H1 (cell line): ENCODE data around the gene CCL3. TPM values are rescaled to one million over a fixed set of nuclear protein-coding genes. Genes with fewer than 3 reads are reported as not detected.
"Not testable (repeated sequence)": the region's sequence is repeated elsewhere in the genome, so short reads cannot be mapped to it uniquely, and the experiment has no call there.

ENCODE experiments used
- CTCF ChIA-PET: fragments of 300-600 bp; sonication (Branson Sonifier 250); formaldehyde crosslinking; loops from one replicate; lab custom pipeline; 2021; ENCODE audit not compliant: partially characterized antibody; lab: Charles Lee
- POLR2A ChIA-PET: fragments of 300-600 bp; sonication (Branson Sonifier 250); formaldehyde crosslinking; loops from one replicate; lab custom pipeline; 2021; ENCODE audit warnings: inconsistent platforms; ENCODE audit not compliant: partially characterized antibody; lab: Charles Lee
- DNase-seq, 2 experiments: peaks; one replicate each; pipeline versions ENCODE4 v3.0.0 to v3.0.0-alpha.2; 2010 to 2022; ENCODE audit warnings: low spot score in 2 of 2, low read depth in 1 of 2, mixed read lengths in 1 of 2
- FAIRE-seq: peaks from 2 replicates; lab custom pipeline; 2011; peaks lifted over from hg19 to GRCh38; lab: Jason Lieb, UNC
- H2AFZ ChIP-seq: 2 replicates; pipeline ENCODE4 v1.8.1; 2012; ENCODE audit warnings: low read length, inconsistent platforms
- H2AK5ac ChIP-seq: 2 replicates; pipeline ENCODE4 v1.6.1; 2013; ENCODE audit warnings: low read depth, low read length
- H2BK120ac ChIP-seq: replicated peaks from 2 replicates; pipeline ENCODE3; 2013; ENCODE audit warnings: low read depth, low read length, inconsistent platforms
- H2BK12ac ChIP-seq: 2 replicates; pipeline ENCODE4 v1.6.1; 2013; ENCODE audit warnings: low read depth, low read length
- H2BK15ac ChIP-seq: 2 replicates; pipeline ENCODE4 v1.6.1; 2013; ENCODE audit warnings: low read length
- H2BK20ac ChIP-seq: 2 replicates; pipeline ENCODE4 v1.6.1; 2013; ENCODE audit warnings: low read length
- H2BK5ac ChIP-seq: 2 replicates; pipeline ENCODE4 v1.6.1; 2013; ENCODE audit warnings: low read depth, low read length
- H3K14ac ChIP-seq: 2 replicates; pipeline ENCODE4 v1.6.1; 2013; ENCODE audit warnings: inconsistent platforms; ENCODE audit not compliant: insufficient read length
- H3K18ac ChIP-seq: 2 replicates; pipeline ENCODE4 v1.6.1; 2013; ENCODE audit warnings: low read length; ENCODE audit errors: extremely low read depth
- H3K23ac ChIP-seq: 2 replicates; pipeline ENCODE4 v1.6.1; 2013; ENCODE audit warnings: inconsistent platforms; ENCODE audit not compliant: insufficient read length
- H3K23me2 ChIP-seq: 2 replicates; pipeline ENCODE4 v1.6.1; 2013; ENCODE audit warnings: low read depth, low read length
- H3K27ac ChIP-seq: 2 replicates; pipeline ENCODE4 v1.6.1; 2011; ENCODE audit warnings: low read depth, low read length, inconsistent platforms
- H3K27me3 ChIP-seq, 4 experiments: replicated peaks in 1 of 4; 1 replicate in 1 of 4; 2 replicates in 3 of 4; pipeline versions ENCODE4 v1.6.1 to v1.8.1; 2011 to 2013; ENCODE audit warnings: low read length in 3 of 4, mild to moderate bottlenecking in 3 of 4, inconsistent platforms in 2 of 4, mixed read lengths in 2 of 4, moderate library complexity in 1 of 4; ENCODE audit not compliant: control insufficient read depth in 3 of 4, insufficient read depth in 3 of 4; ENCODE audit errors: extremely low read depth in 1 of 4
- H3K36me3 ChIP-seq, 4 experiments: 2 replicates each; pipeline versions ENCODE4 v1.6.1 to v1.8.1; 2011 to 2013; ENCODE audit warnings: mild to moderate bottlenecking in 4 of 4, low read length in 3 of 4, moderate library complexity in 2 of 4, control low read depth in 1 of 4, inconsistent platforms in 1 of 4; ENCODE audit not compliant: insufficient read depth in 4 of 4, control insufficient read depth in 2 of 4
- H3K4ac ChIP-seq: replicated peaks from 2 replicates; pipeline ENCODE3; 2013; ENCODE audit warnings: low read length, low read depth, mixed read lengths, inconsistent platforms; ENCODE audit not compliant: insufficient read length
- H3K4me1 ChIP-seq, 4 experiments: replicated peaks in 1 of 4; 1 replicate in 1 of 4; 2 replicates in 3 of 4; pipeline versions ENCODE4 v1.6.1 to v1.8.1; 2011 to 2013; ENCODE audit warnings: low read length in 3 of 4, inconsistent platforms in 2 of 4, mixed read lengths in 1 of 4; ENCODE audit not compliant: insufficient read depth in 4 of 4, control insufficient read depth in 3 of 4
- H3K4me2 ChIP-seq, 2 experiments: 2 replicates each; pipeline versions ENCODE4 v1.6.1 to v1.8.1; 2011 to 2013; ENCODE audit warnings: low read depth in 2 of 2, low read length in 2 of 2, control low read depth in 1 of 2, inconsistent platforms in 1 of 2, mild to moderate bottlenecking in 1 of 2; ENCODE audit not compliant: insufficient read depth in 1 of 2
- H3K4me3 ChIP-seq, 4 experiments: fragments of 200-600, 300-600 bp in 1 of 4; sonication (generic), shearing (Covaris generic), sonication (Bioruptor Twin) in 1 of 4; 2 replicates each; pipeline versions ENCODE4 v1.5.1 to v1.8.1; 2011 to 2016; ENCODE audit warnings: low read length in 4 of 4, low read depth in 3 of 4, control low read depth in 2 of 4, inconsistent platforms in 2 of 4, mild to moderate bottlenecking in 2 of 4, mixed read lengths in 1 of 4, moderate library complexity in 1 of 4; ENCODE audit not compliant: insufficient read depth in 2 of 4; ENCODE audit errors: extremely low read depth in 1 of 4
- H3K56ac ChIP-seq: replicated peaks from 2 replicates; pipeline ENCODE3; 2013; ENCODE audit warnings: low read depth, mild to moderate bottlenecking, mixed read lengths, low read length, inconsistent platforms; ENCODE audit not compliant: insufficient read length
- H3K79me1 ChIP-seq: 2 replicates; pipeline ENCODE4 v1.6.1; 2013; ENCODE audit warnings: low read depth, low read length, control low read depth
- H3K79me2 ChIP-seq, 2 experiments: 2 replicates each; pipeline versions ENCODE4 v1.6.1 to v1.8.1; 2012 to 2013; ENCODE audit warnings: low read length in 2 of 2, mild to moderate bottlenecking in 2 of 2, inconsistent platforms in 1 of 2; ENCODE audit not compliant: insufficient read depth in 2 of 2, control insufficient read depth in 1 of 2
- H3K9ac ChIP-seq, 4 experiments: replicated peaks in 1 of 4; 1 replicate in 1 of 4; 2 replicates in 3 of 4; pipeline versions ENCODE4 v1.6.1 to v1.8.1; 2011 to 2013; ENCODE audit warnings: low read depth in 3 of 4, low read length in 3 of 4, control low read depth in 2 of 4, mild to moderate bottlenecking in 2 of 4, moderate library complexity in 2 of 4, inconsistent platforms in 1 of 4; ENCODE audit errors: extremely low read depth in 1 of 4
- H3K9me3 ChIP-seq, 2 experiments: 2 replicates each; pipeline versions ENCODE4 v1.6.1 to v1.8.1; 2012 to 2013; ENCODE audit warnings: mild to moderate bottlenecking in 2 of 2, moderate library complexity in 2 of 2, control low read depth in 1 of 2, inconsistent platforms in 1 of 2, low read depth in 1 of 2, low read length in 1 of 2, mixed read lengths in 1 of 2; ENCODE audit not compliant: insufficient read depth in 2 of 2
- H4K20me1 ChIP-seq, 2 experiments: replicated peaks in 1 of 2; 2 replicates each; pipeline versions ENCODE3 to v1.8.1; 2011 to 2013; ENCODE audit warnings: inconsistent platforms in 2 of 2, low read length in 2 of 2, mild to moderate bottlenecking in 1 of 2; ENCODE audit not compliant: insufficient read depth in 2 of 2, control insufficient read depth in 1 of 2
- H4K5ac ChIP-seq: 2 replicates; pipeline ENCODE4 v1.6.1; 2013; ENCODE audit warnings: low read length, low read depth, mixed read lengths, inconsistent platforms; ENCODE audit not compliant: insufficient read length
- H4K8ac ChIP-seq: 2 replicates; pipeline ENCODE4 v1.8.0; 2013; ENCODE audit warnings: mild to moderate bottlenecking, moderate library complexity, low read length, inconsistent platforms; ENCODE audit not compliant: insufficient read depth; ENCODE audit errors: extremely low read depth
- H4K91ac ChIP-seq: replicated peaks from 2 replicates; pipeline ENCODE3; 2013; ENCODE audit warnings: low read length, mixed read lengths, inconsistent platforms; ENCODE audit not compliant: insufficient read length
- whole genome bisulfite sequencing, 2 experiments: shearing (Covaris generic) in 1 of 2; methylation state at CpG; one replicate each; pipeline versions ENCODE4 v1.1.6 to v1.1.7; 2013 to 2015; ENCODE audit warnings: low lambda C conversion rate in 2 of 2, mixed read lengths in 2 of 2, inconsistent platforms in 1 of 2, low coverage in 1 of 2, missing lambda C conversion rate in 1 of 2; ENCODE audit not compliant: insufficient replicate concordance in 2 of 2, insufficient coverage in 1 of 2, insufficient read length in 1 of 2; ENCODE audit errors: extremely low coverage in 1 of 2, missing lambda C conversion rate in 1 of 2; 5-methylcytosine and 5-hydroxymethylcytosine counted together
- polyA plus RNA-seq, 7 experiments: library from polyadenylated mRNA; depleted of rRNA in 3 of 7; stranded (reverse) in 5 of 7; unstranded in 2 of 7; fragments of >200 nt in 5 of 7; fragments of 200-250 nt in 2 of 7; gene quantifications; 1 replicate in 5 of 7; 2 replicates in 1 of 7; 4 replicates in 1 of 7; pipeline versions ENCODE4 v1.2.1 to v1.2.3, GENCODE V29; 2011 to 2013; ENCODE audit warnings: missing spikeins in 2 of 7, mixed read lengths in 2 of 7
- total RNA-seq: library from RNA; stranded (reverse); fragmentation: NEBNext Ultra II Directional; extraction: Animal tissue kit (Norgen Biotek cat#: 25700); gene quantifications from 2 replicates; pipeline ENCODE4 v1.2.1, GENCODE V29; 2021

Gene CCL3
- total and polyA plus RNA-seq, 2 of the 8 experiments (the other 6 are each of a cell fraction or from before 2014, with no cell fraction given) = not detected

GRCh38 chr17:36104246-36104645 is 14.3 kb upstream of the CCL3 start:
- H3K9me3 ChIP-seq, FAIRE-seq, H3K23me2 ChIP-seq, H3K4me3 ChIP-seq, DNase-seq, H3K4me2 ChIP-seq, CTCF ChIA-PET, H3K4ac ChIP-seq, H3K27me3 ChIP-seq, H3K18ac ChIP-seq, POLR2A ChIA-PET, H4K5ac ChIP-seq, H2BK12ac ChIP-seq, H3K23ac ChIP-seq, H2AK5ac ChIP-seq, H3K27ac ChIP-seq, H3K79me2 ChIP-seq, H4K8ac ChIP-seq, H2BK5ac ChIP-seq, H3K14ac ChIP-seq, H4K91ac ChIP-seq, H3K9ac ChIP-seq, H3K36me3 ChIP-seq, H3K56ac ChIP-seq, H2AFZ ChIP-seq, H2BK15ac ChIP-seq, H3K79me1 ChIP-seq, H2BK120ac ChIP-seq, H2BK20ac ChIP-seq, H4K20me1 ChIP-seq, H3K4me1 ChIP-seq: not testable (repeated sequence)
- 83% methylated on average over 3 of the region's 7 CpGs; no CpG with 5 or more reads in 1 of the 2 experiments for WGBS, 2 experiments

DNA sequence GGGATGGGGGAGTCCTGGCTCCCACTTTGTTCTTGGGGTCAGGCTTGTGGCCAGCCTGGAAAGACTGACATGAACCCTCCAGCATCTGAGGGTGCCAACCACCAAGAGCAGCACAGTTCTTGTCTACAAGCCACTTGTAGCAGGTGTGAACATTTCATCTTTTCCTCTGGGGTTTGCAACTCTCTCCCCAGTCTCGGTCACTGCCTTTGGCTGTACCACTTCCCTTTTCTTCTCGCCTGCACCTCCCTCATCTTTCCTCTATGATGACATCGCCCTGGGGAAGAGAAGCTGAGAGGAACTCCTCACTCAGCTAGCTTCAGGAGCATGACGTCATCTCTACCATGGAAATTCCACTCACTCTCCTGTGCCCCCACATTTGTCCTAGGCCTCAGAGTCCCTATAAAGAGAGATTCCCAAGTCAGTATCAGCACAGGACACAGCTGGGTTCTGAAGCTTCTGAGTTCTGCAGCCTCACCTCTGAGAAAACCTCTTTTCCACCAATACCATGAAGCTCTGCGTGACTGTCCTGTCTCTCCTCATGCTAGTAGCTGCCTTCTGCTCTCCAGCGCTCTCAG is 13.5 kb upstream of the CCL3 start, which contains the start of gene CCL4:
CCL4 (plus strand) TSS at position 427 of the 575 bp plus-strand sequence; CDS start at position 506, 79 bp downstream.
- FAIRE-seq, H3K4me2 ChIP-seq, H3K23ac ChIP-seq, H3K4me1 ChIP-seq, H2AFZ ChIP-seq, H3K27me3 ChIP-seq, H3K18ac ChIP-seq, H2AK5ac ChIP-seq, H3K56ac ChIP-seq, DNase-seq, H3K79me2 ChIP-seq, H3K9me3 ChIP-seq, H2BK15ac ChIP-seq, H2BK5ac ChIP-seq, H4K91ac ChIP-seq, H2BK120ac ChIP-seq, H2BK20ac ChIP-seq, POLR2A ChIA-PET, H3K4me3 ChIP-seq, H4K20me1 ChIP-seq, H3K14ac ChIP-seq, H4K8ac ChIP-seq, H3K9ac ChIP-seq, H2BK12ac ChIP-seq, H3K23me2 ChIP-seq, H3K27ac ChIP-seq, H3K79me1 ChIP-seq, H3K36me3 ChIP-seq, H3K4ac ChIP-seq, H4K5ac ChIP-seq: not testable (repeated sequence)
- CTCF ChIA-PET = interaction anchor here (0.6 kb wide), 1 partner anchor 46 kb away, joined by 3 read pairs; no protein-coding TSS in a partner anchor
- whole genome bisulfite sequencing, 2 experiments = 83% methylated on average over 6 of the region's 6 CpGs; no CpG with 5 or more reads in 1 of the 2 experiments
